ENCODE results near the gene TRABD.

DNA sequence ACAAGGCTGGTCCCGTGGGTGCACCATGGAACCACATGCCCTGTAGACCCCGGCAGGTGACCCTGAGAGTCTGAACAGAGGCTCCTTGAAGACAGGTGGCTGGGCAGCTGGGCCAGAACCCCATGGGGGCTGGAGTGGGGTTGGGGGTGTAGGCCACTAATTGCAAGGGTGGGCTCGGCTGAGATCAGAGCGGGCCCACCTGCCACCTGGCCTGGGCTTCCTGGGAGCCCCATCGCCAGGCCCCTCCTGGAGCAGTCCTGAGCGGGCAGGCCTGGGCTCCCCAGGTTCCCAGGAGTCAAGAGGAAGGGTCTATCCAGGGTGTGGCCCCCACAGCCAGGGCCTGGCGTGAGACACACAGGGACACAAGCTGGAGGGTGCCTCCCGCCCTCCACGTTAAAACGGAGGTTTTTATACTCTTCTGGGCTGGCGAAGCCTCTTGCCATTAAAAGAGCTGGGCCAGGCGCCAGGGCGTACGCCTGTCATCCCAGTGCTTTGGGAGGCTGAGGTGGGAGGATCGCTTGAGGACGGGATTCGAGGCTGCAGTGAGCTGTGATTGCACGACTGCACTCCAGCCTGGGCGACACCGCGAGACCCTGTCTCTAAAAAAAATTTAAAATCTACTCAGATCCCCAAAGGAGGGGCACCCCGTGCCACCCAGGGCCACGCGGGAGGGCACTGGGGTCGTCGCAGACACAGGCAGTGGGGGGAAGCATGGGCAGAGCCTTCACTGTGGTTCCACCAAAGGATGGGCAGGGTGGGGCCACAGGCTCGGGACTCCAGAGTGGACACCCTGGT is 4.8 kb upstream of the TRABD start:
- TF ChIP-seq, protein P1, sequence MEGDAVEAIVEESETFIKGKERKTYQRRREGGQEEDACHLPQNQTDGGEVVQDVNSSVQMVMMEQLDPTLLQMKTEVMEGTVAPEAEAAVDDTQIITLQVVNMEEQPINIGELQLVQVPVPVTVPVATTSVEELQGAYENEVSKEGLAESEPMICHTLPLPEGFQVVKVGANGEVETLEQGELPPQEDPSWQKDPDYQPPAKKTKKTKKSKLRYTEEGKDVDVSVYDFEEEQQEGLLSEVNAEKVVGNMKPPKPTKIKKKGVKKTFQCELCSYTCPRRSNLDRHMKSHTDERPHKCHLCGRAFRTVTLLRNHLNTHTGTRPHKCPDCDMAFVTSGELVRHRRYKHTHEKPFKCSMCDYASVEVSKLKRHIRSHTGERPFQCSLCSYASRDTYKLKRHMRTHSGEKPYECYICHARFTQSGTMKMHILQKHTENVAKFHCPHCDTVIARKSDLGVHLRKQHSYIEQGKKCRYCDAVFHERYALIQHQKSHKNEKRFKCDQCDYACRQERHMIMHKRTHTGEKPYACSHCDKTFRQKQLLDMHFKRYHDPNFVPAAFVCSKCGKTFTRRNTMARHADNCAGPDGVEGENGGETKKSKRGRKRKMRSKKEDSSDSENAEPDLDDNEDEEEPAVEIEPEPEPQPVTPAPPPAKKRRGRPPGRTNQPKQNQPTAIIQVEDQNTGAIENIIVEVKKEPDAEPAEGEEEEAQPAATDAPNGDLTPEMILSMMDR (IDR thresholded peaks at IDR 0.05; ENCODE audit: insufficient read depth, low read depth, low read length) = no peak
- TF ChIP-seq EZH2 (IDR thresholded peaks at IDR 0.05; ENCODE audit: insufficient read depth, low read length) = no peak
